ENCODE measurements around the gene NUP93.
"Not testable (repeated sequence)": the region's sequence is repeated elsewhere in the genome, so short reads cannot be mapped to it uniquely, and the experiment has no call there.

Gene NUP93

GRCh38 chr16:56865394-56866062 is 135.6 kb downstream of the NUP93 start:
- in situ Hi-C loops (cut with MboI; ENCODE audit: low sequenced_read_pairs): no loop called here

- in situ Hi-C loops (cut with MboI; ENCODE audit: low sequenced_read_pairs): no loop called here
Measured at GRCh38 chr16:56866955-56867830, 137.3 kb downstream of the NUP93 start.

- in situ Hi-C loops (cut with MboI; ENCODE audit: low sequenced_read_pairs): no loop called here
Measured at GRCh38 chr16:56868175-56868574, 138.2 kb downstream of the NUP93 start.

GRCh38 chr16:56868766-56869165 is 138.8 kb downstream of the NUP93 start:
- in situ Hi-C loops (cut with MboI; ENCODE audit: low sequenced_read_pairs): not testable (repeated sequence)

- in situ Hi-C loops (cut with MboI; ENCODE audit: low sequenced_read_pairs): no loop called here
Measured at GRCh38 chr16:56869513-56870275, 139.8 kb downstream of the NUP93 start.

- in situ Hi-C loops (cut with MboI; ENCODE audit: low sequenced_read_pairs): no loop called here
Measured at GRCh38 chr16:56870276-56870888, 140.5 kb downstream of the NUP93 start.

GRCh38 chr16:56871172-56871593 is 141.3 kb downstream of the NUP93 start:
- in situ Hi-C loops (cut with MboI; ENCODE audit: low sequenced_read_pairs): no loop called here

- in situ Hi-C loops (cut with MboI; ENCODE audit: low sequenced_read_pairs): no loop called here
Measured at GRCh38 chr16:56872863-56873391, 143.0 kb downstream of the NUP93 start.

GRCh38 chr16:56874800-56875199 is 144.9 kb downstream of the NUP93 start:
- in situ Hi-C loops (cut with MboI; ENCODE audit: low sequenced_read_pairs): no loop called here

- in situ Hi-C loops (cut with MboI; ENCODE audit: low sequenced_read_pairs): no loop called here
Measured at GRCh38 chr16:56876048-56876447, 146.1 kb downstream of the NUP93 start.

- in situ Hi-C loops (cut with MboI; ENCODE audit: low sequenced_read_pairs): no loop called here
Measured at GRCh38 chr16:56877486-56878182, 147.7 kb downstream of the NUP93 start.

GRCh38 chr16:56878282-56878854 is 148.4 kb downstream of the NUP93 start:
- in situ Hi-C loops (cut with MboI; ENCODE audit: low sequenced_read_pairs): no loop called here

- in situ Hi-C loops (cut with MboI; ENCODE audit: low sequenced_read_pairs): no loop called here
Measured at GRCh38 chr16:56879276-56879675, 149.3 kb downstream of the NUP93 start.

GRCh38 chr16:56880176-56880575 is 150.2 kb downstream of the NUP93 start:
- in situ Hi-C loops (cut with MboI; ENCODE audit: low sequenced_read_pairs): no loop called here

GRCh38 chr16:56880685-56881084 is 150.8 kb downstream of the NUP93 start:
- in situ Hi-C loops (cut with MboI; ENCODE audit: low sequenced_read_pairs): no loop called here

- in situ Hi-C loops (cut with MboI; ENCODE audit: low sequenced_read_pairs): no loop called here
Measured at GRCh38 chr16:56882077-56882800, 152.3 kb downstream of the NUP93 start.

GRCh38 chr16:56883586-56883985 is 153.7 kb downstream of the NUP93 start:
- in situ Hi-C loops (cut with MboI; ENCODE audit: low sequenced_read_pairs): no loop called here

- in situ Hi-C loops (cut with MboI; ENCODE audit: low sequenced_read_pairs): no loop called here
Measured at GRCh38 chr16:56884026-56884582, 154.2 kb downstream of the NUP93 start.

- in situ Hi-C loops (cut with MboI; ENCODE audit: low sequenced_read_pairs): not testable (repeated sequence)
Measured at GRCh38 chr16:56884929-56885328, 155.0 kb downstream of the NUP93 start.
